ENCODE data around the gene CSPG4. TPM values are rescaled to one million over a fixed set of nuclear protein-coding genes. Genes with fewer than 3 reads are reported as not detected.
A peak's percentile ranks its signal among the peaks of the same experiment; 100 is the strongest.
"Not testable (repeated sequence)": the region's sequence is repeated elsewhere in the genome, so short reads cannot be mapped to it uniquely, and the experiment has no call there.

The CSPG4 gene
- total and polyA plus RNA-seq, 10 donors, result 0.89 to 28.6 (median 7.4) TPM

- TF ChIP-seq POLR2A (IDR thresholded peaks at IDR 0.05) (no peak), POLR2AphosphoS5 (IDR thresholded peaks at IDR 0.05) (peak in 1 of 3 donors; percentile 68)
- Histone ChIP-seq H3K27me3 (replicated peaks in 1 of 7) (peaks cover 0 to 32% (median 0%) of the 10 kb centered on the region in 7 donors), H3K4me3 (peak overlapping the region; percentile 71 to 91 (median 80)), H3K27ac (peak overlapping the region in 6 of 8 donors; percentile 38 to 80 (median 64)), H3K9me3 (no peaks in the 10 kb centered on the region), H3K36me3 (no peaks in the 10 kb centered on the region), H3K4me1 (peaks cover 0 to 60% (median 31%) of the 10 kb centered on the region in 6 donors)
- intact Hi-C loops (cut with DNase I; ENCODE audit: low total_unique reads), result no loop called here
- DNase-seq, result no peak
- 5 to 15% (median 6%) methylated on average over 16 to 47 of the region's 47 CpGs for WGBS, 5 donors
Observed at GRCh38 chr15:75738014-75738646, 25.5 kb upstream of the CSPG4 start.

- H3K27me3 ChIP-seq (replicated peaks in 1 of 7), result peaks cover 0 to 34% (median 0%) of the 10 kb centered on the region in 7 donors
Observed at GRCh38 chr15:75737116-75738013, 24.7 kb upstream of the CSPG4 start.

GRCh38 chr15:75736256-75736655 lies 23.6 kb upstream of the CSPG4 start:
- no peak for TF ChIP-seq CTCF (IDR thresholded peaks at IDR 0.05 in 8 of 11, conservative IDR thresholded peaks at IDR 0.05 in 3 of 11)
- no peak for TF ChIP-seq POLR2A (IDR thresholded peaks at IDR 0.05)
- no peak for TF ChIP-seq POLR2AphosphoS5 (IDR thresholded peaks at IDR 0.05)
- intact Hi-C loops (cut with DNase I; ENCODE audit: low total_unique reads), result no loop called here
- DNase-seq, result peak; percentile 66

More at GRCh38 chr15:75737116-75738013, 24.7 kb upstream of the CSPG4 start:
- WGBS, 5 donors, result 69 to 77% (median 73%) methylated on average over 9 to 14 of the region's 14 CpGs
- H3K27ac ChIP-seq, result peak overlapping the region in 2 of 8 donors; percentile 59 to 80
- DNase-seq, result peak; percentile 71
- intact Hi-C loops (cut with DNase I; ENCODE audit: low total_unique reads); H3K9me3 ChIP-seq; H3K36me3 ChIP-seq: not testable (repeated sequence)
- H3K4me3 ChIP-seq, result peak overlapping the region; percentile 71 to 91 (median 80)
- H3K4me1 ChIP-seq, result peaks cover 5 to 67% (median 39%) of the 10 kb centered on the region in 6 donors

GRCh38 chr15:75734861-75735760 lies 22.5 kb upstream of the CSPG4 start:
- WGBS, 5 donors, result 74 to 84% (median 83%) methylated on average over 27 of the region's 27 CpGs
- H3K27ac ChIP-seq, result peak overlapping the region in 5 of 8 donors; percentile 20 to 60 (median 43)
- H3K9me3 ChIP-seq; intact Hi-C loops (cut with DNase I; ENCODE audit: low total_unique reads); H3K36me3 ChIP-seq; H3K4me3 ChIP-seq: not testable (repeated sequence)
- peak in 2 of 3 donors; percentile 10 to 52 for TF ChIP-seq POLR2AphosphoS5 (IDR thresholded peaks at IDR 0.05)
- H3K4me1 ChIP-seq, result peaks cover 11 to 81% (median 50%) of the 10 kb centered on the region in 6 donors
- DNase-seq, result peak; percentile 71
- H3K27me3 ChIP-seq (replicated peaks in 1 of 7), result peaks cover 0 to 34% (median 0%) of the 10 kb centered on the region in 7 donors

More at GRCh38 chr15:75736256-75736655, 23.6 kb upstream of the CSPG4 start:
- H3K27me3 ChIP-seq (replicated peaks in 1 of 7), result peaks cover 0 to 41% (median 0%) of the 10 kb centered on the region in 7 donors
- WGBS, 5 donors, result 81 to 100% (median 92%) methylated on average over 3 to 8 of the region's 8 CpGs
- H3K36me3 ChIP-seq, result no peaks in the 10 kb centered on the region
- H3K4me3 ChIP-seq, result no peak overlapping the region
- no peaks in the 10 kb centered on the region for H3K9me3 ChIP-seq
- H3K4me1 ChIP-seq, result peaks cover 11 to 78% (median 49%) of the 10 kb centered on the region in 6 donors
- H3K27ac ChIP-seq, result no peak overlapping the region
